ENCODE data around the gene DNM2. TPM values are rescaled to one million over a fixed set of nuclear protein-coding genes. Genes with fewer than 3 reads are reported as not detected.

DNM2 gene
- total and polyA plus RNA-seq, 2 of the 13 experiments (the other 11 are each of a cell fraction or from before 2014, with no cell fraction given): 41.7 to 59.8 TPM

DNA sequence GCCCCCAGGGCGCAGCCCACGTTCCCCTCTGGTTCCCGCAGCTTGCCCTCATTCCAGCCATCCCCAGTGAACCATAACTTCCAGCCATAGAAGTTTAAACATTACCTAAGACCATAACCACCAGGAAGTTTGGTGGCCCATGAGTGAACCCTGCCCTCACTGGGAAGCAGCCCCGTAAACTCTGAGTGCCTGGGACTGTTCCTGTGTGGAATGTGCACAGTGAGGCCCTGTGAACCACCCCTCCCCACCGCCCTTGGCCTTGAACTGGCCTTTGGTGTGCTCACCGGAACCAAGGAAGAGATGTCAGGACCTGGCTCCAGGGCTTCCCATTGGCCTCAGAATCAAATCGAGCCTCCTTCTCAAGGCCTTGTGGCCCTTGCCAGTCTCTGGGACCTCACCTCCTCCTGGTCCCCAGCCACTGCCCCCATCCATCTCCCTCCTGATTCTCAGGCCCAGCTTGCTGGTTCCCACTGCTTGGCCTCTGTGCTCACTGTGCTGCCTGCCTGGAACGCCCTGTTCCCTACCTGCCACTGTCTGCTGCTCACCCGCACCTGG, 46.5 kb downstream of the DNM2 start (continued):
- TF ChIP-seq HBP1 (CRISPR knock-in tag; IDR thresholded peaks at IDR 0.05; ENCODE audit: low read depth) (peak; percentile 86), DRAP1 (CRISPR knock-in tag; IDR thresholded peaks at IDR 0.05) (peak; percentile 68), HIVEP1 (CRISPR knock-in tag; IDR thresholded peaks at IDR 0.05) (peak; percentile 58; the same call in 1 of the 2 replicates), MATR3 (CRISPR knock-in tag; IDR thresholded peaks at IDR 0.05) (no peak), ZNF20 (CRISPR knock-in tag; IDR thresholded peaks at IDR 0.05) (no peak), TERF1 (CRISPR knock-in tag; IDR thresholded peaks at IDR 0.05) (no peak), ZGPAT (CRISPR knock-in tag; IDR thresholded peaks at IDR 0.05) (peak; percentile 96), RORA (CRISPR knock-in tag; IDR thresholded peaks at IDR 0.05) (no peak), PRDM10 (CRISPR knock-in tag; IDR thresholded peaks at IDR 0.05; ENCODE audit: low read depth) (peak; percentile 69; the same call in 1 of the 2 replicates), UBTF (CRISPR knock-in tag; IDR thresholded peaks at IDR 0.05) (peak; percentile 75), STAT6 (CRISPR knock-in tag; IDR thresholded peaks at IDR 0.05; ENCODE audit: borderline replicate concordance) (no peak), SRSF9 (IDR thresholded peaks at IDR 0.05; ENCODE audit: borderline replicate concordance, insufficient read depth, low read depth, low read length, poor library complexity, severe bottlenecking) (no peak), ZNF619 (CRISPR knock-in tag; IDR thresholded peaks at IDR 0.05) (no peak), ZNF10 (CRISPR knock-in tag; IDR thresholded peaks at IDR 0.05; ENCODE audit: borderline replicate concordance, low read depth) (no peak)

Data from HepG2 (cell line).